RWPE2 (cell line): ENCODE data around the gene PCBP4.
"Not testable (repeated sequence)": the region's sequence is repeated elsewhere in the genome, so short reads cannot be mapped to it uniquely, and the experiment has no call there.

Experiments used
- ATAC-seq: fragments of 200-7000 bp; cut with Tn5 transposase; 3 replicates; pipeline ENCODE4 v1.9.1; 2021; ENCODE audit warnings: low read depth
- DNase-seq: peaks from one replicate; pipeline ENCODE4 v3.0.0-alpha.2; 2020; ENCODE audit warnings: low spot score
- H3K27ac ChIP-seq: fragments of 450-650 bp; 2 replicates; pipeline ENCODE4 v1.5.1; 2017; ENCODE audit warnings: mild to moderate bottlenecking; ENCODE audit not compliant: poor library complexity, severe bottlenecking
- H3K27me3 ChIP-seq: fragments of 250-450 bp; sonication (Bioruptor Pico); 2 replicates; pipeline ENCODE4 v1.5.1; 2021; ENCODE audit warnings: mild to moderate bottlenecking, moderate library complexity; ENCODE audit not compliant: insufficient read depth, poor library complexity, severe bottlenecking
- H3K36me3 ChIP-seq: fragments of 250-450 bp; sonication (Bioruptor Pico); 2 replicates; pipeline ENCODE4 v1.5.1; 2020; ENCODE audit warnings: low read depth, mild to moderate bottlenecking, moderate library complexity
- H3K4me1 ChIP-seq: fragments of 250-450 bp; sonication (Bioruptor Pico); 2 replicates; pipeline ENCODE4 v1.5.1; 2021; ENCODE audit warnings: mild to moderate bottlenecking, moderate library complexity; ENCODE audit not compliant: insufficient read depth, poor library complexity, severe bottlenecking
- H3K4me3 ChIP-seq: fragments of 250-450 bp; sonication (Bioruptor Pico); 2 replicates; pipeline ENCODE4 v1.5.1; 2021; ENCODE audit warnings: mild to moderate bottlenecking, moderate library complexity; ENCODE audit not compliant: severe bottlenecking
- H3K9me3 ChIP-seq: fragments of 250-450 bp; sonication (Bioruptor Pico); 2 replicates; pipeline ENCODE4 v1.5.1; 2021; ENCODE audit warnings: mild to moderate bottlenecking, moderate library complexity; ENCODE audit not compliant: severe bottlenecking
- CTCF ChIP-seq: fragments of 450-650 bp; IDR thresholded peaks from one replicate; pipeline ENCODE4 v1.5.1; 2017; ENCODE audit warnings: mild to moderate bottlenecking, moderate library complexity; ENCODE audit not compliant: poor library complexity, severe bottlenecking

The PCBP4 gene

GRCh38 chr3:51995346-51996163 lies 28.3 kb upstream of the PCBP4 start, which contains the start of gene RPL29:
Gene RPL29, minus strand, starts transcription at chr3:51995895. Its CDS starts 434 bp downstream, at chr3:51995461.
- DNase-seq, result peak; percentile 86
- no peak for TF ChIP-seq CTCF
- H3K27ac ChIP-seq, result peak within 1 kb of the TSS; percentile 83
- no peaks in the 10 kb centered on the region for H3K27me3 ChIP-seq
- peaks cover 44% of the 10 kb centered on the region for H3K36me3 ChIP-seq
- peaks cover 17% of the 10 kb centered on the region for H3K4me1 ChIP-seq
- peak; percentile 76 for ATAC-seq
- H3K4me3 ChIP-seq, result peak within 1 kb of the TSS; percentile 86
- no peaks in the 10 kb centered on the region for H3K9me3 ChIP-seq

GRCh38 chr3:51994530-51994929 lies 27.3 kb upstream of the PCBP4 start:
- Histone ChIP-seq H3K9me3 (no peaks in the 10 kb centered on the region), H3K36me3 (peaks cover 44% of the 10 kb centered on the region), H3K4me1 (peaks cover 17% of the 10 kb centered on the region), H3K4me3 (peak overlapping the region; percentile 86), H3K27ac (peak overlapping the region; percentile 83), H3K27me3 (no peaks in the 10 kb centered on the region)
- DNase-seq (no peak), ATAC-seq (no peak)
- no peak for TF ChIP-seq CTCF

GRCh38 chr3:51993657-51994056 lies 26.4 kb upstream of the PCBP4 start:
- H3K27ac ChIP-seq, result peak overlapping the region; percentile 83
- not testable (repeated sequence) for H3K4me3 ChIP-seq, H3K27me3 ChIP-seq, ATAC-seq, DNase-seq, H3K9me3 ChIP-seq
- peaks cover 17% of the 10 kb centered on the region for H3K4me1 ChIP-seq
- peaks cover 44% of the 10 kb centered on the region for H3K36me3 ChIP-seq

DNA sequence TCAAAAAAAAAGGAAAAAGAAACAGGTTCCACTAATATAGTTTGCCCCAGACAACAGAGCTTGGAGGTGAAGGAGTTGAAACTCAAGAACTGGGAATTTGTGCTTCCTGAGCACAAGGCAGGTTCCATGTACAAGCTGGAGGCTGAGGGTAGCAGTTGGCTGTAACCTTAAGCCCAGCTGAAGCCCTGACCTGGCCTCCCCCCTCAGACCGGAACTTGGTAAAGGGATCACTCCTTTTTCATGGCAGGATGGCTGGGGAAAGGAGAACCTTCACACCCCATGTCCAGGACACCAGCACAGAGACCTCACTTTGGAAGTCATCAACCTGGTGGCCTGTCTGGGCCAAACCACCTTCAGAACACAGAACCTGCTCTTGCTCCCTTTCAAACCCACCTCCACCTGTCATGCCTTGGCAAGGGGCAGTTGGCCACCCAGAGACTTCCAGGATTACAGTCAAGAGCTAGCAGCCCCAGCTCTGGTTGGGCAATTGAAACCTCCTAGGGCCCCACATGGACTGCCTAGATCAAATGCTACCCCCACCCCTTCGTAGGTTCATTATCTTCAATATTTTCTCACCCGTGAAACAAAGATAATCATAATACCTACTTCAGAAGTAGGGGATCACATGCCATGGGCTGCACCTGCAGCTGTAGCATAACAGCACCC lies 24.9 kb upstream of the PCBP4 start:
- no peak overlapping the region for H3K4me3 ChIP-seq
- H3K27ac ChIP-seq, result peak overlapping the region; percentile 83
- ATAC-seq, result peak; percentile 6; the same call in 1 of the 3 replicates
- H3K36me3 ChIP-seq, result peaks cover 44% of the 10 kb centered on the region
- TF ChIP-seq CTCF, result no peak
- H3K4me1 ChIP-seq, result peaks cover 7% of the 10 kb centered on the region
- H3K27me3 ChIP-seq, result no peaks in the 10 kb centered on the region
- no peaks in the 10 kb centered on the region for H3K9me3 ChIP-seq
- no peak for DNase-seq

DNA sequence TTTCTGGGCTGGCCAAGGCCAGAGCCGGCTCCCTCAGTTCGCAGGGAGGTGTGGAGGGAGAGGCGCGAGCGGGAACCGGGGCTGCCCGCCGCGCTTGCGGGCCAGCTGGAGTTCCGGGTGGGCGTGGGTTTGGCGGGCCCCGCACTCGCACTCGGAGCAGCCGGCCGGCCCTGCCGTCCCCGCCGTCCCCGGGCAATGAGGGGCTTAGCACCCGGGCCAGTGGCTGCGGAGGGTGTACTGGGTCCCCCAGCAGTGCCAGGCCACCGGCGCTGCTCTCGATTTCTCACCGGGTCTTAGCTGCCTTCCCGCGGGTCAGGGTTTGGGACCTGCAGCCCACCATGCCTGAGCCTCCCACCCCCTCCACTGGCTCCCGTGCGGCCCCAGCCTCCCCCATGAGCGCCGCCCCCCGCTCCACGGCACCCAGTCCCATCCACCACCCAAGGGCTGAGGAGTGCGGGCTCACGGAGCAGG lies 23.3 kb upstream of the PCBP4 start:
- not testable (repeated sequence) for H3K9me3 ChIP-seq, H3K4me1 ChIP-seq, H3K27me3 ChIP-seq, DNase-seq, H3K4me3 ChIP-seq, ATAC-seq
- peak overlapping the region; percentile 83 for H3K27ac ChIP-seq
- peaks cover 44% of the 10 kb centered on the region for H3K36me3 ChIP-seq
